ENCODE results near the gene SIRT5.

SIRT5 gene

DNA sequence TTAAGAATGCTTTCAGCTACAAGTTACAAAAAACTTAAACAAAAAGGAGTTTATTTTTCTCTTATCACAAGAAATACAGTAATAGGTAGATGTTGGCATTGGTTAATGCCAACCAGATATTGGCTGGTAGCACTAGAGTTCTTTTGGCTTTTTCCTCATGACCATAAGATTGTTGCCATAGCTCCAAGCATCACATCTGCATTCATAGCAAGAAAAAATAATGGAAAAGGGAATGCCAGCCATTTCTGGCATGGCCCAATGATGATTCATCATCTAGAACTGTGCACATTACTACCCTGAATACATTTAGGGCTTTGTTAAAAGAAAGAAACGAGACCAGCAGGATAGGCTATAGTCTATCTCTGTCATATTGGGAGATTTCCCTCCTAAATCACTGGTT lies 20.8 kb upstream of the SIRT5 start:
- no peak for DNase-seq (ENCODE audit: low read depth in 2 of 2)

DNA sequence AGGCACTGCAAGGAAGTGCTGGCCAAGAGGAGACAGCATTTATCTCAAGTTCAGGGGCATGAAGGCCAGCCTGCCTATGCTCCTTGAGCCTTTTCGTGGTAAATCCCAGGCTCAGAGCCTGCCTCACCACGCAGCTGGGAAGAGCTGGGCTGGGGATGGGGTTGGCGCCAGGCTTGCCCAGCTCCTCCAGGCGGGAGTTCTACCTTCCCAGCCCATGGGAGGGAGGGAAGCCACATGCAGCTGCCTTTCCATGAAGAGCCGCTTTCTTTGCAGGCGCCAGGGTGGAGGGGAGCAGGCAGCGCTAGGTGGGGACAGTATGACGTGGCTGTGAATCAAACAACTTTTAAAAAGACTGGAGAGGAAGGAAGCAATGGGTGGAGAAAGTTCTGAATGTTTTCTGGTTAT lies 19.5 kb upstream of the SIRT5 start:
- DNase-seq (ENCODE audit: low read depth in 2 of 2): no peak

DNA sequence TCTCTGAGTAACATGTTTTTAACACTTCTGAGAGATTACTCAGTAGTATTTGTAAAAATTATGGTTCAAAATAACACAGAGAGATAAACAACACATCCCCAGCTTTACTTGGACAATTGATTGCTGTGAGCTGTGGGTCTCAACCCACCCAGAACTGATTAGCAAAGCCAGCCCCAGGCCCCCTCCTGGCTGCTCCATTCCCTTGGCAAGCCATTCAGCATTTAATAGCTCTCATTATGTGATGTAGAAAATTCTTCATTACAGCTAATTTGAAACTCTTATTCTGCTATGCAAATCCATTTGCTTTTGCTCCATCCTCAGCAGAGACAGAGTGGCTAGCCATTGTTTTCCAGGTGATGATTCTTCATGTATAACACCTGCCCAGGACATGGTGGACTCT lies 16.6 kb upstream of the SIRT5 start:
- no peak for DNase-seq (ENCODE audit: low read depth in 2 of 2)

DNA sequence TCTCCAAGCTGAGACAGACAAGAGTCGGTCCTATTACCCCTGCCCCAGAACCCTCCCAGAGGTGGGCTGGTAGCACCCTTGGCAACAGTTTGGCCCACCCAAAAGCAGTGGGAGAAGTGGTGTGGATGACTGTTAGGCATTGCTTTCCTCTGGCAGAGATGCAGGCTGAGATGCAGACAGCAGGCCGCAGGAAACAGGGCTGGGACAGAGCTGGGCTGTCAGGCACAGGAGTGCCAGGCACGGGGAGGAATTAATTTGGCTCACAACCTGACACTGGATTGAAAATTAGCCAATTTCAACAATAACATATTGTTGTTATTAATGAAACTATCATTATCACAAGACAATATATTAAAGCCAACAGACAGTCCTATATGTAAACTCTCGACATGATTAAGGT lies 15.7 kb upstream of the SIRT5 start:
- DNase-seq (ENCODE audit: low read depth in 2 of 2): no peak

DNA sequence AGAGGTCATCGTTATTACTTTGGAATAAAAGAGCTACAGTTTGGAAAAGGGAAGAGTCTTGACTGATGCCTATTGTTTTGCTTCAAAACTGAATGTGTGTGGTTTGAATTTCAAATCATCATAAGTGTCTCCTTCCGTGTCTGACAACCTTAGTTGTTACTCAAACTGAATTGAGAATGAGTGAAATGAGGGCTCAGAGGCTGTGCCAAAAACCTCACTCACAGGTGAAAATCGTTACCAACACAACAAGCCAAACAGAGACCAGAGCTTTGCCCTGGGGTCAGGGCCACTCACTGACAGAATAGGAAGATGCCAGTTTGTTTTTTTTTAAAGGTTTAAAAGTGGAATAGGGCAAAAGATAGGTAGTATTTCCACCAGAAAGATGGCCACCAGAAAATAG lies 15.2 kb upstream of the SIRT5 start:
- no peak for DNase-seq (ENCODE audit: low read depth in 2 of 2)

DNA sequence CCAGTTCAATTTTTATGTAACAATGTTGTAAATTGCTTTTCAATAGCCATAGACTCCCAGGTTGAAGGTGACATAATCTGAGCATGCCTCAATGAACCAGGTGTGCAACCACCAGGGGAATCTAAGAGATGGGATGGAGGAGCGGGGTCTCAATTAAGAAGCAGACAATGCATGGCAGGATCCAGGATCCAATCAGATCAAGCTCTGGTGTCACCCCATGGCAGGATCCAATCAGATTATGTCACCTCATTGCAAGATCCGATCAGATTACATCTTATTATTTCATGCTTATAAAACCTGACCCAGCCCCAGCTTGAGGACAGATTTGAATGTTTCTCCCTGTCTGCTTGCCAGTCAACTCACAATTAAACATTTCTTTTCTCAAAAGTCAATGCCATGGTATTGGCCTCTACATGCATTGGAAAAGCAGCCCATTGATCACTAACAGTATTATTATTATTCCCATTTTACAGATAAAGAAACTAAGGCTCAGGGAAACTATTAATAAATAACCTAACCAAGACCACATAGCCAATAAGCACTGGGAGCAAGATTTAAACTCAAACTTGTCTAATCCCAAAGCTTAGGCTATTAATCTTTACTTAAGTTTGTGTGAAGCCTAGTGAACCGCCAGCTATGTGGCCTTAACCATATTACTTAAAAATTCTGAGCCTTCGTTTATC lies 14.3 kb upstream of the SIRT5 start:
- DNase-seq (ENCODE audit: low read depth in 2 of 2): no peak

DNA sequence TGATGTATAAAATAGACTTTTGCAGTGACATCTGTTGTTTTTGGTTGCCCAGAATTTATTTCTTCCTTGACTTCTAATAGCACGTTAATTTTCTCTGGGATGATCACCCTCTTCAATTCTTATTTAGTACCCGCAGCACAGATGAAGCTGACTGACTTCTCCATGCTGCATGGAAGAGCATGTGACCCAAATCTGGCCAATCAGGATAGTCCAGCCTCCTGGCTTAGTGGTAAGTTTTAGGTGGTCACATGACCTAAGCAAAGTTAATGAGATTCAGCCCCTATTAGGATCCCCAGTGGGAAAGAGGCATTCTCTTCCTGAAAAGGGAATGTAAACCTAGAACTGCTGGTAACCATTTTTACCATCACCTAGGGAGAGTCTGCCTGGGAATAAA lies 13.8 kb upstream of the SIRT5 start:
- no peak for DNase-seq (ENCODE audit: low read depth in 2 of 2)

DNA sequence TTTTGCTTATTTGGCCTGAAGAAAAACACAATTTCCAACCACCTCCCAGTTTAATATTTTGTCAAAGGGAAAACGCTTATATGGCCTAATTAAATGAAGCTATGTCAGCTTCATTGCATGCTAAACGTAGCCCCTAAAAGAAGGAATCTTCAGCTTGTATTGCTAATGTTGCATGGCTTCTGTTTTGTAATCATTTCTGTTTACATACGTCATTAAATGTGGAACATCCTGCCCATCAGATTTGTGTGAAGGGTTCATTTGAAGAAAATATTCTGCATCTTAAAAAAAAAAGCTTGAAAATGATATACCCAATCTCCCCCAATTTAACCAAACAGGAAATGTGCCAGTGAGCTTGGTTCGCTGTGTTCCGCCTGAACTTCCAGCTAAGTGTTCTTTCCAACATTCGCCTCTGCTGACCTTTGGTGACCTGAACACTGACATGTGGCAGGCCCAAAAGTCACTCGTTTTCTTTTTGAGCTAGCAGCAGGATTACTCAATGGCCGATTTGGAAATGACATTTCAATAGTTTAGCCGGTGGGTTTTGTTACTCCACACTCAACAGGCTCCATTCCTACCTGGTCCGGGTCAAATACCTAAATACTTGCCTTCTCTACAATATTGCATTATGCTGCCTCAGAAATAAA lies 12.7 kb upstream of the SIRT5 start:
- no peak for DNase-seq (ENCODE audit: low read depth in 2 of 2)

DNA sequence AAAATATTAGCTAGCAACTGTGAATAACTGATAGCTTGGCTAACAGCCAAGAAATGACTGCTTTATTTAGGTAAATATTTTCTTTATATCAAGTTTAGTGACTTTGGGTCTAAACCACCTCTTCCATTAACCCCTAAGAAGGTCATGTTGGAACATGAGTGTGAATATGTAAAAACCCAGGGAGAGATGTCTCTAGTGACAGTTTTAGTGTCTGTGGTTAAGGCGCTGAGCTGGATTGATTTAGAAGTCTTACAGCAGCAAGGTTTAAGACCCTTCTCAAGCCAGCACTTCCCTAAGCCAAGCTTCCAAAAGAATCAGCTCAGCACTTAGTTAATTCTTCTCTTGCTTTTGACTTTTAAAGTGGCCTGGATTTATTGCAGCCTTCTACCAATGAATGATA lies 11.4 kb upstream of the SIRT5 start:
- no peak for DNase-seq (ENCODE audit: low read depth in 2 of 2)

DNA sequence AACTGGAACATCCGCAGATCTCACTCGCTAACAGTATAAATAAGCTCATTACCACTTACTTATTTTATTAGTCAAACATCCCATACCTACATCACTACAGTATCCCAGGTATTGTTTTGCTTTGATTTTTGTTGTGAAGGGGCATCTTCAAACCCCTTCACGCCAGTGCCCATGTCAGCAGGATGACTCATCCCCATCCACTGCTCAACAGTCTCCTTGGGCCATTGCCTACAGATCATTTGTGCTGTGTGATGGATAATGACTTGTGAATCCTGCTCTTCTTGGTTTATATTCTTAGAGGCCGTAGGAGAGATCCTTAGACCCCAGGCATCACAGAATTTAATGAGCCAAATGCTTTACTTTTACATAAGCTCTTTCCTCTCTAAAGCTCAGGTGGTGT lies 8.5 kb upstream of the SIRT5 start:
- DNase-seq (ENCODE audit: low read depth in 2 of 2): no peak

DNA sequence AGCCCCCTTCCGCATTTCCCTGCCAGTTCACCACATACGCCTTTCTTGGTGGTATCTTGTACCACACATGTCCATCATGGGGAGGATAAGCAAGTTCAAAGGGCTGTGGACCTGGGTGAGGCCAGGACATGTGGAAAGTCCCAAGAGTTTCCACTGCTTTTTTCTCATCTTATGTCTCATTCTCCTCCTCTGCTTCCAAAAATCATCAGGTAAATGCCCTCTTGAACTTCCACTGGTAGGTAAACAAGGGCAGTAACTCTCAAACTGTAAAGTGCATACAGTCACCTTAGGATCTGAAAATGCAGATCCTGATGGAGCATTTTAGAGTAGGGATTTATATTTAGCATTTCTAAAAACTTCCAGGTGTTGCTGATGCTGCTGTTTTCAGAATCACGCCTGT lies 7.9 kb upstream of the SIRT5 start:
- DNase-seq (ENCODE audit: low read depth in 2 of 2): no peak

DNA sequence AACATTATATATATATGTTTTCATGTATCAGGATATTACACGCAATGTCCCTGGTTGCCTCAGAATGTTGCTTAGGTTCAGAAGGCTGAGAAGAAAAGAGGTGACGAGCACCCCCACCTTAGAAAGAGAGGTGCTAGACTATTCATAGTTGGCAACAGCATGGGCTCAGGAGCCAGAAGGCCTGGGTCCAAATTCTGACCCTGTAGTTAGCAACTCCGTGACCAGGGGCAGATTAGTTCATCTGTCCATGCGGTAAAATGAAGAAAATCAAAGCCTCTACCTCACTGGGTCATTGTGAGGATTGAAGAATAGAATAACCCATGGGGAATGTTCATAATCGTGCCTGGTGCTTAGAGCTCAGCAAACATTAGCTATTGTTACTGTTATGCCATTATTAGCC lies 5.4 kb upstream of the SIRT5 start:
- no peak for DNase-seq (ENCODE audit: low read depth in 2 of 2)

DNA sequence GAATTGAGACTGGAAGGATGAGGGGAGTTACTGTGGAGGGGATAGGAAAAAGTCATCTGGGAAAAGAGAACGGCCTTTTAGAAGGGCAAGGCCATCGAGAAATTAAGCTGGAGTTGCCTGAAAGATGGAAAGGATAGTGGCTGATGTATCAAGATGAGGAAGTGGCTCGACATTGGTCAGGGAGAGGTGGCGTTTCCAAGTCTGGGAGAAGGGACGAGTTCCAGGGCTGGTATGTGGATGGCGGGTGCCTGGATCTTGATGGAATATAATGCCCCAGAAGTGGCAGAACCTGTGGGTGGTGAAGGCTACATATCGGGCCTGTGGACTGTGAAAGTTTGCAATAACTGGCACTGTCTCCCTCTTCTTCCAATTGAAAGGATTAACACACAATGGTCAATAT lies 2.2 kb upstream of the SIRT5 start:
- DNase-seq (ENCODE audit: low read depth in 2 of 2): no peak

DNA sequence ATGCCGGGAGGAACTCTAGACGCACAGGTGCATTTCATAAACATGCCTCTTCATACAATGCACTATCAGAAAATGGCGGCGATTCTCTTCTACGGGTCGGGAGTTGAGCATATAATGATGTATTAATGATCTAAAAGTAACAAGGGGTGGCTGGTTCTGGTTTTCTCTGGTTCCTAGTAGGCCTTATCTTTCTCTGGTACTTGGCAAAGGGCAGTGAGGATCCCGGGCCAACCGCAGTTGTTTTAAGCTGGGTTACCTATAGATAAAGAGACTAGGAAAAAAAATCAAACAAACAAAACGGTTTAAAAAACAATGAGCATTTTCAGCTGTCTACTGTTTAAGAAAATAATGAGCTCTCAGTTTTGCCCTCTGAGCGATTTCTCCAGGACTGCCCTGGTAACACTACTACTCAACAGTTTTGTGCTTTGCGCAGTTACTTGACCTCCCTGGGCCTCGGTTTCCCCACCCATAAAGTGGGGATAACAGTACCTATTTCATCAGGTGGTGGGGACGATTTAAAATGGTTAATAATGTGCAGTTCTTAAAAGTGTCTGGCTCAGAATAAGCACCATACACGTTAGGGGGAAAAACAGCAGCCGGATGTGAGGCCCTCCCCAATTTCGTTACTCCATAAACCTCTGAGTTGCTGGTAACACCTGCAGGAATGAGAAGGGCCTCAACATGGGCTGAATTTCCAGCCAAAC lies 1.3 kb upstream of the SIRT5 start:
- no peak for DNase-seq (ENCODE audit: low read depth in 2 of 2)

DNA sequence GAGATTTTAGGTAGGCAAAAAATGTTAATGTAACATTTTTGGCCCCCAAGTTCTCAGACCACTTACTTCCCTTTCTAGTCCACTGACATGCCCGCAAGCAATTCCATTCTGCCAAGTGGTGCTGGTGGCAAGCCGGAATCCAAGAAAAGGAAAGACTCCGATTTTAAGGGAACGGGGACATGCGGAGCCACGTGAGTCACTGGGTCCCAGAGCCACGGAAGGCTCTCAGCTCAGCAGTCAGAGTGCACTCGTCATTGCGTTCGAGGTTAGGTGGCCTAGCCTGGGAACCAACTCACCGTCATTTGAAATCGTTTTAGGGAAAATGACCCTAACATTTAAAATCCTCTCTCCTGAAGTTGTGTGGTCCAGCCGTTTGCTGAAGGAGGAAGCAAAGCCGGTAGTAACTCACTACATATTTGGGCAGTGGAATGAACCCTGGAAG lies 711 bp upstream of the SIRT5 start:
- peak; percentile 0 to 6 for DNase-seq (ENCODE audit: low read depth in 2 of 2)

DNA sequence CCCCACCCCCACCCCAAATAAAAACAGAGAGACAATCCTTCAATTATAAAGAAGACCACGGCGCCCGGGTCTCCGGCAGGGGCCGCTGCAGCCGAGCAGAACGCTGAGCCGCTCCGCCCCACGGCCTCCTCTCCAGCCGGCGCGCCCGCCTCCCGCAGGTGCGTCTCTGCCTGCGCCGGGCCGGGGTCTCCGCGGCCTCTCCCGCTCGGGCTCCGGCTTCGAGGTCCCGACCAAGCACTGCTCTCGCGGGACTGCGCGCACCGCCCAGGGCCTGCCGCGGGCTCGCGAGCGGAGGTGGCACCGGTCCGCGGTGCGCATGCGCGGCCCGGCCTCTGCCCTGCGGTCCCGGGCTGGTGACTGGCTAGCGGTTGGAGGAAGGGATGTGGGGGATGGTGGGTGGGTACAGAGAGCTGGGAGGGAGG lies 241 bp upstream of the SIRT5 start:
- DNase-seq (ENCODE audit: low read depth in 2 of 2): peak; percentile 87 to 90

DNA sequence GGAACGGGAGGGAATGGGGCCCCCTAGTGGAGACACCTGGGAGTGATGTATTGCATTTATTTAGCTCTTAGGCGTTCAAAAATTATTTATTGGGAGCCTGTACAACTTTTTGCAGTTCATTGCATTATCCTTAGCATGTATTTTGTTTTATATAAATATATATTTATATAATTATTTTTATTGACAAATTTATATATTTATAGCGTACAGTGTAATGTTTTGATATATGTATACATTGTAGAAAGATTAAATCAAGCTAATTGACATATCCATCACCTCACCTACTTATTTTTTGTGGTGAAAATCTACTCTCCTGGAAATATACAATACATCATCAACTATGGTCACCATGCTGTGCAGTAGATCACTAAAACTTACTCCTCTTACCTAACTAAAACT lies 975 bp downstream of the SIRT5 start:
- peak in 1 of 2 donors; percentile 69 for DNase-seq (ENCODE audit: low read depth in 2 of 2)

DNA sequence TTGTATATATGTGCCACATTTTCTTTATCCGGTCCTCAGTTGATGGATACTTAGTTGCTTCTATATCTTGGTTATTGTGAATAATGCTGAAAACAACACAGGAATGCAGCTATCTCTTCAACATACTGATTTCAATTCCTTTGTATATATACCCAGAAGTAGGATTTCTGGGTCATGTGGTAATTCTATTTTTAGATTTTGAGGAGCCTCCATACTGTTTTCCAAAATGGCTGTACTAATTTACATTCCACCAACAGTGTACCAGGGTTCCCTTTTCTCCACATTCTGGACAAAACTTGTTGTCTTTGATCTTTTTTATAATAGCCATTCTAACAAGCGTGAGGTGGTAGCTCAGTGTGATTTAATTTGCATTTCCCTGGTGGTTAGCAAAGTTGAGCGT lies 1.6 kb downstream of the SIRT5 start:
- DNase-seq (ENCODE audit: low read depth in 2 of 2): no peak

DNA sequence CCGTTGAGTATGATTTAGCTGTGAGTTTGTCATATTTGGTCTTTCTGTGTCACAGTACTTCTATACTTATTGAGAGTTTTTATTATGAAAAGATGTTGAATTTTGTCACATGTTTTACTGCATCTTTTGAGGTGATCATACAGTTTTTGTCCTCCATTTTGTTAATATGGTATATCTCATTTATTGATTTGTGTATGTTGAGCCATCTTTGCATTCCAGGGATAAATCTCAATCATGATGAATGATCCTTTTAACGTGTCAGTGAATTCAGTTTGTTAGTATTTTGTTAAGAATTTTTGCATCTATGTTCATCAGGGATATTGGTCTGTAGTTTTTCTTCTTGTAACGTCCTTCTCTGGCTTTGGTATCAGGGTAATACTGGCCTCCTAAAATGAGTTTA lies 3.5 kb downstream of the SIRT5 start:
- DNase-seq (ENCODE audit: low read depth in 2 of 2): no peak

DNA sequence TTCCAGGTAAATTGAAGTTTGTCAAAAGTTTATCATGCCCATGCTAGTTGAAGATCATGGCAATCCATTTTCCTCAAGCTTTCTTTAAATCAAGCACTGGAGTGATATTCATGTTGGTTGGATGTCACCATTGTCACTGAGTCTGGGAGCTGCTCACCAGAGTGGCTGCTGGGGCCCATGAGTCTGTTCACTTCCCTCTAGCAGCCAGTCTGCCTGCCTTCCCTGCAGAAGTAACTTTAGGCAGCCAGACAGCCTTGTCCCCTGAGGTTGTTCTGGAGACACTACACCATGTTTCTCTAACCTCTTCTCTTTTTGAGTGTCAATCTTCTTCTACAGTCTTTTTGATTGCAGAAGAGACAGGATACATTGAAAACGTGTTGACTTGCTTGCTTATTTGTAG lies 5.5 kb downstream of the SIRT5 start:
- no peak for DNase-seq (ENCODE audit: low read depth in 2 of 2)

DNA sequence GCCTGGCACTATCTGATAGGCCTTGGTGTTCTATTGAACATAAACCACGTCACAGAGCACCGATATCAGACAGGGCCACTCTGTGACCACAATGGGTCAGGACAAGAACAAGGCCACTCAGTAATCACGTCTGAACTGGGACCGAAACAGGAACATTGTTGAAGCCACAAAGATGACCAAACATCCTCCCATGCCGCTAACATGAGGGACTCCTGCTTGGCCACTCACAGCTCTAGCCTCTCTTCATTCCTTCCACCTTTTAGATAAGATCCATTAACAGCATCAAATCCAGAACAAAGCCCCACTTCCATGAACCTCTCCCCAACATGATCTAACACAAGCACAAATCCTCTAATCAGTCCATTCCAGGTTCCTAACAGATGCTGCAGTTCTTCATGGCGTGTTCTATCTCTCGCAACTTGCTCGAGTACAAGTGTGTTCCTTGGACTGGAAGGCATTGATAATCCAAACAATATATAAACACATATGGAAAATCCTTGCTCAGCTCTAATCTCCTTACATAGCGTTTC lies 7.4 kb downstream of the SIRT5 start:
- DNase-seq (ENCODE audit: low read depth in 2 of 2): no peak

DNA sequence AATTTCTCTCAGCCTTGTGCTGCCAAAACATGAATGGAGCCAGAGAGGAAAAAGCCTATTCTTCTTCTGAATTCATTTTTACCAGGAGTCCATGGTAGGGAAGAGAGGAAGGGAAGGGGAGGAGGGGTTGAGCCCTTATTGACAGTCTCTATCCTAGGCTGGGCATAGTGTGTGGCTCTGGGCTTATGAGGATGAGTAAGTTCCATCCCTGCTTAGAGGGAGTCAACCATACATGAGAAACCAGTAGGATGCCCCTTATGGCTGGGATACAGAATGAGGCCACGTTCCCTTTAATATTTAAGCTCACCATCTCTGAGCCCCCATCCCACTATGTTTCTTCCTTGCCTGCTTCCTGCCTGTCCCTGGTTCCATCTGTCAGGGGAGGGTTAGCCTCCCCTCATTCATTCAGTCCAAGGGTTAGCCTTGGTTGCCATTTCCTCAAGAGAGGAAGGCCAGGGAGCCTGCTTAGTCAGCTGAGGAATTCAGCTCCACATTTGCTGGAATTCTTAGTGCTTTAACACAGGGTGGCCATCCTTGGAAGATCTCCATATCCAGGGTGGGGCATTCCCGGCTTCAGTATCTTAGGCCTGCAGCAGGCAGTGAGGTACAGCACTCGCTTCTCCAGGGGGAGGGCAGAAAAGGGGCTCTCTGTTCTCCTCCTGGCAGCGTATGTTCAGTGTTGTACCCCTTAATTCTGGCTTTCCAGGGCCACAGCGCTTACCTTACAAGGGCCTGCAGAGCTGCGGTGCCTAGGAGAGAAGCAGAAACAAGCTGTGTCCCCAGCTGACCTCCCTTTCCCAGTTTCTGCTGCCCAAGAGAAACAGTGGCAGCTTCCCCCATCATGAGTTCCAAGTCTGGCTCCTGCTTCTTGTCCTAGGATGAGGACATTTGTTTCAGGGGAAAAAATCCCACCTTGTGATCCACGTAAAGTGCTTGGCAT lies 12.5 kb downstream of the SIRT5 start:
- no peak for DNase-seq (ENCODE audit: low read depth in 2 of 2)

Measured in activated CD4-positive, alpha-beta T cell treated with anti-CD3 and anti-CD28 coated beads for 24 hours (primary cell).